D721Med (cell line): ENCODE results near the gene ADGRL3.
"Not testable (repeated sequence)": the region's sequence is repeated elsewhere in the genome, so short reads cannot be mapped to it uniquely, and the experiment has no call there.

Experiments
- DNase-seq: peaks from one replicate; pipeline ENCODE4 v3.0.0; 2011; ENCODE audit warnings: low spot score; ENCODE audit not compliant: insufficient read length
- FAIRE-seq: peaks from 2 replicates; lab custom pipeline; 2011; peaks lifted over from hg19 to GRCh38; lab: Jason Lieb, UNC
- TF ChIP-seq, protein P1 (sequence below): IDR thresholded peaks from 2 replicates; pipeline ENCODE4 v1.5.1; 2012; ENCODE audit warnings: mild to moderate bottlenecking, control low read depth; ENCODE audit not compliant: insufficient read depth; ENCODE audit errors: missing control alignments

Gene ADGRL3

DNA sequence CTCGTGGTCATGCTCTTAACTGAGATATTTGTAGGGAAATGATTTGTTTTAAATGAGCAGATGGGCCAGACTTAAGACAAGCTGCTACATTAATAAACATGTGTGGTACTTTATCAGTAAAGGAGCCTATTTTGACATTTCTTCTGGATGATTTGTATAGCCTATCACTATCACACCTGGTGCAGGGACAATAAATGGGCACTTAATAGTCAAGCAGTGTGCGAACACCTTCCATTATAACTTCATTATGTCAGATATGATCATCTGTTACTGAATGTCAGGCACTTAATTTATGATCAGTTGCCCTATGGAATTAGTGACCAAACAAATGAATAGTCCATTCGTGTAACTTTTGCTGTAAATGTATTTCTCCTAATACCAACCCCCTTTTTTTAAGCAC lies 628.8 kb downstream of the ADGRL3 start:
- no peak for DNase-seq
- no peak for FAIRE-seq
- TF ChIP-seq, protein P1, sequence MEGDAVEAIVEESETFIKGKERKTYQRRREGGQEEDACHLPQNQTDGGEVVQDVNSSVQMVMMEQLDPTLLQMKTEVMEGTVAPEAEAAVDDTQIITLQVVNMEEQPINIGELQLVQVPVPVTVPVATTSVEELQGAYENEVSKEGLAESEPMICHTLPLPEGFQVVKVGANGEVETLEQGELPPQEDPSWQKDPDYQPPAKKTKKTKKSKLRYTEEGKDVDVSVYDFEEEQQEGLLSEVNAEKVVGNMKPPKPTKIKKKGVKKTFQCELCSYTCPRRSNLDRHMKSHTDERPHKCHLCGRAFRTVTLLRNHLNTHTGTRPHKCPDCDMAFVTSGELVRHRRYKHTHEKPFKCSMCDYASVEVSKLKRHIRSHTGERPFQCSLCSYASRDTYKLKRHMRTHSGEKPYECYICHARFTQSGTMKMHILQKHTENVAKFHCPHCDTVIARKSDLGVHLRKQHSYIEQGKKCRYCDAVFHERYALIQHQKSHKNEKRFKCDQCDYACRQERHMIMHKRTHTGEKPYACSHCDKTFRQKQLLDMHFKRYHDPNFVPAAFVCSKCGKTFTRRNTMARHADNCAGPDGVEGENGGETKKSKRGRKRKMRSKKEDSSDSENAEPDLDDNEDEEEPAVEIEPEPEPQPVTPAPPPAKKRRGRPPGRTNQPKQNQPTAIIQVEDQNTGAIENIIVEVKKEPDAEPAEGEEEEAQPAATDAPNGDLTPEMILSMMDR = no peak

DNA sequence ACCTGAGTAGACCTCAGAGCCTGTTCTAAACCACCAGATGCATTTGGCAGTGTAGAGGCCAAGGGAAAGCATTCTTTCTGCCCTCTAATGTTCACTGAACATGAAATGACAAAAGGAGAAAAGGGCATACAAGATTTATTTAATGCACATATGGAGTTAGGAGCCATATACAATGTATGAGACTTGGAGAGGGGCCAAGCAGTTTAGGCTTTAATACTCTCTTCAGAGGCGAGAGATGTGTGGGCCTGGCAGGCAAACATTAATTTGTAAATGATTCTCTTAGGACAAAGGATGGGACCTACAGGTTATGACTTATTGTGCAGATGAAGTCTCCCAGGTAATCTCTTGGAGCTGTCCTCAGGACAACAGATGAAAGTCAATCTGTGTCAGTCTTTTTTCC lies 631.9 kb downstream of the ADGRL3 start:
- no peak for FAIRE-seq
- TF ChIP-seq, protein P1 = no peak
- no peak for DNase-seq

DNA sequence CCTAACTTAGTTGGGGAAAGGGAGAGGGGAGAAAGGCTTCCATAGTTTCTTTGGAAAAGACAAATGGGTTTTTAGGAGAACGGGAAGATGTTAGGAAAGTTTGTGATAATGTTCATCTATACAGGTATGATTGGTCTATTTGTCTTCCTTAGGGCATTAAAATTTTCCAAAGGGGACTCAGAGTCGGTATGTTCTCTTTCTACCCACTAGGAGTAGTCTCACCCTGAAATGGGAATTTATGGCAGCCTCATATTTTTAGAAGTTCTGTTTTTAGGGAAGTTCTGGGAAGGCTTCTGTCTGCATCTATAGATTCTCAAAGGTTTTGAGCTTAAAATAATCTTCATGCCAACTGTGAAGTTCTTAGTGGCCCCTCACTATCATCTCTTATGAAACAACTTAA lies 637.3 kb downstream of the ADGRL3 start:
- FAIRE-seq = no peak
- no peak for DNase-seq
- TF ChIP-seq, protein P1 = no peak

DNA sequence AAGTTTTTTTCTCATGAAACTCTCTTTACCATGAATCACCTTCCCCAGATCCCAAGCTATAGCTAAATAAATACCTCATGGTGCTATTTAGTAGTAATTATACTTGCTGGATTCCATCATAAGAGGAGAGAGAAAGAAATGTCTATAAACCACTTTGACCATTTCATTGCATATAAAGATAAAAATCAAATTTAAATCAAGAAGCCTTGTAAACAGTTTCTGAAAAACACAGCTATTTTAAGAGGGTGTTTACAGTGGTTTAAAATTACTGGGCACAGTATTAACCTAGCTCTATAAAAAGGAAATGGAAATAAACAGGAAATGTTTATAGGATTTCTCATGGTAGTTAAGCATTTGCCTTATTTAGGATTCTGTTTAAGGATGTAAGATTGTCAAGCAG lies 637.9 kb downstream of the ADGRL3 start:
- FAIRE-seq (no peak), DNase-seq (no peak)
- TF ChIP-seq, protein P1 = no peak

DNA sequence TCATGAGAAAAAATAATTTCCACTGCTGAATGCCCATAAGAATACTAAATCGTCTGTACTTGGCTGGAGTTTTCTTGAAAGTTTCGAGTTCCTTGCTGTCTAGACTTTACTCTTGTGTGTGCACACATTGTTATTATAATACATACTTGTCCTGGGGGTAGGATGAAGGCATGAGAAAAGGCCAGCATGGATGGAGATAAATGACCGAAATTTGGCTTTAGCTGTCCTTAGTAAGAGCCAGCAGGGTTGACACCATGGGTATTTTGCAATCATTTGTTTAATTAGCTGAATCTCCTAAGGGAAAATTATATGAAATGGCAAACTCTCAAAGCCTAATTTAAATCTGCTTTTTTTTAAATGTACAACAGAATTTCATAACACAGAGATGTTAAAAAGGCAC lies 641.6 kb downstream of the ADGRL3 start:
- no peak for FAIRE-seq
- TF ChIP-seq, protein P1 = no peak
- no peak for DNase-seq

DNA sequence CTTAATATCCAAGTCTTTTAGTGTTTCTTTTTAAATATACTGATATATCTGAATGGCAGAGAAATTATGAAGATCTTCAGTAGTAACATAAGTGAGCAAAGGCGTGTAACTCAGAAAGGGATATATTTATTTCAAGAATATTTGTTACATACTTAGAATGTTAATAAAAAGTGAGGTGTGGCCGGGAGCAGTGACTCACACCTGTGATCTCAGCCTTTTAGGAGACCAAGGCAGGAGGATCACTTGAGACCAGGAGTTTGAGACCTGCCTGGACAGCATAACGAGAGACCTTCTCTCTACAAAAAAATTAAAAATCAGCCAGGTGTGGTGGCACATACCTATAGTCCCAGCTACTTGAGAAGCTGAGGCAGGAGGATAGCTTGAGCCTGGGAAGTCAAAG lies 651.0 kb downstream of the ADGRL3 start:
- TF ChIP-seq, protein P1 = no peak
- no peak for FAIRE-seq

DNA sequence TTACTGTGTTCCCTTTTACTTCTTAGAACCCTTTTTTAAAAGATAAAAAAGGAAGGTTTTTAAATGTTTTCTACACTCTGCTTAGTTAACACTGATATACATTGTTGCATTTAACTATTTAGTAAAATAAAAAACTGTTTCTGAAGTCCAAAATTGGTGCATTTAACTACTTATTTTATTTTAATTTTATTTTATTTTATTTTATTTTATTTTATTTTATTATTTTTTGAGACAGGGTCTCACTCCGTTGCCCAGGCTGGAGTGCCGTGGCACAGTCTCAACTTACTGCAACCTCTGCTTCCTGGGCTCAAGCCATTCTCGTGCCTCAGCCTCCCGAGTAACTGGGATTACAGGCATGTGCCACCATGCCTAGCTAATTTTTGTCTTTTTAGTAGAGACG lies 652.0 kb downstream of the ADGRL3 start:
- not testable (repeated sequence) for FAIRE-seq, DNase-seq

More for the DNA sequence above, 651.0 kb downstream of the ADGRL3 start:
- DNase-seq = no peak

DNA sequence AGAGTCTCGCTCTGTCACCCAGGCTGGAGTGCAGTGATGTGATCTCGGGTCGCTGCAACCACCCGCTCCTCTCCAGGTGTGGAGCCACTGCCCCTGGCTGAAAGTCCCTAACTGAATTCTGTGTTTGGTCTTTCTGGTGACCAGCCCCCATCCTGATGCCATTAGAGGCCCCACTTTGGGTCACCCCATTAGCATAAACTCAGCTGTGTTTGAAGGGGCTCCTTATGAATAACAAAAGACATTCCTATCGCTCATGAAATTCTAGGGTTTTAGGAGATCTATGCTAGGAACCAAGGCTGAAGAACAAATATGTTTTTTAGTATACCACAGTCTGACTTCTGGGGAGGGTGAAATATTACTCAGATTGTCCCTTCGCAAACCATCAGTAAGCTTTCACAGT lies 652.9 kb downstream of the ADGRL3 start:
- DNase-seq = no peak
- TF ChIP-seq, protein P1 = no peak
- no peak for FAIRE-seq
